ENCODE results near the gene DYNC1LI1.

Gene DYNC1LI1

DNA sequence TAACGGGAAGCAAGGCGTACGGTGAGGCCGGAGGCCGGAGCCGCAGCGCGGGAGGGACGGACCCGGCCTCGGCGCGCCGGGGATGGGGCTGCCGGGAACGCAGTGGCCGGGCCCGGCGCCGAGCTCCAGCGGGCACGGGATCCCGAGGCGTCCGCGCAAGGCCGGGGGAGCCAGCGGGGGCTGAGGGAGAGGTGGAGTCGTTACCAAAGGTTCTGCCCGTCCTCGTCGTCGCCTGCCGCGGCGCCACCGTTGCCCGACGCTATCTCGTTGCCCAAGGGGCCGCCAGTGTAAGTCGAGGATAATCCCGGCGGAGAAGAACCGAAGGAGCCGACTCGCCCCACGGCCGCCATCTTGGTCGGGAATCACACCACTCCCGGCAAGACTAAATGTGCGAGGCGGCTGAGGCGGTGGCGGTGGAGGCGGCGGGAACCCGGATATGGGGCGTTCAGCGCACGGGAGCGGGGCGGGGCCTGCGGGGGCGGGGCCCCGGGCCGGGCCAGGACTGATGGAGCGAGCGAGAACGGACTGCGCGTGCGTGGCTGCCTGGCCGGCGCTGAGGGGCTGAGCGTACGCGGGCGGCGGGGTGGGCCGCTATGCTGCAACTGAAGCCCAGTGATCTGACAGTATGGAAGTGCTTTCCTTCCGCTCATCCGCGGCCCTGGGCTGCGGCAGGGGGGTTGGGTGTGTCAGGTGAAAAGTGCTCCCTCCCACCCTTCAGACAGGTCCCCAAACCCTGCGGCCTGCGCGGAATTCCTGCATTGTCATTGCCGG, at the start of gene DYNC1LI1:
Gene DYNC1LI1 (minus strand): TSS at position 438 of the 771 bp plus-strand sequence. CDS start 88 bp downstream, at position 350.
- DNase-seq = peak; percentile 75

DNA sequence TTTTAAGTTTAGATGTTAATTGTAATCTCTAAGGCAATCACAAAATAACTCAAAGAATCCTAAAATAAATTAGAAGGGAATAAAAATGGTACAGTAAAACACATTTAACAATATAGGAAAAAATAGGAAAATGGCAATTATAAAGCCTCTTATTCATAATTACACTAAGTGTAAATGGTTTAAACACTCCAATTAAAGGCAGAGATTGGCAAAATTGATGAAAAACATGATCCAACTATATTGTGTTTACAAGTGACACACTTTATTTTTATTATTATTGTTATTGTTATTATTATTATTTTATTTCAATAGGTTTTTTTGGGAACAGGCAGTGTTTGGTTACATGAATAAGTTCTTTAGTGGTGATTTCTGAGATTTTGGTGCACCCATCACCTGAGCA, 48.7 kb upstream of the DYNC1LI1 start:
- no peak for DNase-seq

DNA sequence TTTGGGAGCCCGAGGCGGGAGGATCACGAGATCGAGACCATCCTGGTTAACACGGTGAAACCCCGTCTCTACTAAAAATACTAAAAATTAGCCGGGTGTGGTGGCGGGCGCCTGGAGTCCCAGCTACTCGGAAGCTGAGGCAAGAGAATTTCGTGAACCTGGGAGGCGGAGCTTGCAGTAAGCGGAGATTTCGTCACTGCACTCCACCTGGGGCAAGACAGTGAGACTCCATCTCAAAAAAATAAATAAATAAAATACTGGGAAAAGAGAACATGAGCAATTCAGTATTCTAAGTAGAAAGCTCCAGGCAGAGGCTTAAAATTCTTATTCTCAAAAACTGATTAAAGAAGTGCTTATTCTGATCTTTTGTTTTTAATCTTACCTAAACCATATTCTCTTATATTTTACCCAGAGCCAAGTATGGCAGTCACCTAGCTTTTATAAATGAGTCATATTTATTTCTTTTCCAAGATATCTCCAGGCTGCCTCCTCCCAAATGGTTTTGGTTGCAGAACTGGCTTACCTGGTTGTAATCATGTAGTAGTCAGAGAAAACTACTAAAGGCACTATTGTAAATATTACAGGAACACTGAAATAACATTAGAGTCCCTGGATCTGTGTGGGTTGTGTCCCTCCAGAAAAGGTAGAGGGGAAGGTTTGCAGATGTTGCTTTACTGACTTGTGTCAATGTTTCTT, 45.8 kb upstream of the DYNC1LI1 start:
- no peak for DNase-seq

DNA sequence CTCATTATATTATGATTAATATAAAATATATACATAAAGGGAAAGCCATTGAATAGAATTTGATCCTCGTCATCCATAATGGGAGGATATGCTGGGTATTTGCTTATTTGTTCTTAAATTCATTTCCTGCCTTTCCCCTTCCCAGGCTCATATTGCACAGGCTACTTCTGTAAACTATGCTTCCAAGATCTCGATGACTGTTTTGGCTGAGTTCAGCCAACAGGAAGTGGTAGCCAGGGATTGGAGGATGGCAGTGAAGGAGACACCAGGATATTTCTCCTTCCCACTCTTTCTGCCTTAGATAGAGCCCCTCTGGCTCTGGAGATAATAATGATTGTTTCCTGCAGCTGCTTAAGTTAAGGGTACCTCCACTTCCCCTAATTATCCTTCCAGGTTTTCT, 44.3 kb upstream of the DYNC1LI1 start:
- DNase-seq = no peak

DNA sequence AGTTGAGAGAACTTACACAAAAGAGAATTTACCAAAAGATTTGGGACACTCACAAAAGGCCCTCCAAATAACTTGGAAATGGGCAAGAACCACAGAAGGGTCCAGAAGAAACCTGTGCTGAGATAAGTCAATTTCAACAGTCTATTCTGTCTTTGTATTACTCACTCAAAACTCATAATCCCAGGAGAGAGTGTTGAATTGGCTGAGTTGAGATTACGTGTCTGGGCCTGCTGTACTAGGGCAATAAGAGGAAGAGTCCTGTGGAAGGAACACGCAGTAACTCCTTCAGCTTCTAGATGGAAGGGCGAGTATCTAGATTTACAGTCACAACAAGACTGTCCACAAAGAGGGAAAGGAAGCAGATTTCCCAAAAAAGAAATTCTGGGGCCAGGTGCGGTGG, 42.5 kb upstream of the DYNC1LI1 start:
- no peak for DNase-seq

DNA sequence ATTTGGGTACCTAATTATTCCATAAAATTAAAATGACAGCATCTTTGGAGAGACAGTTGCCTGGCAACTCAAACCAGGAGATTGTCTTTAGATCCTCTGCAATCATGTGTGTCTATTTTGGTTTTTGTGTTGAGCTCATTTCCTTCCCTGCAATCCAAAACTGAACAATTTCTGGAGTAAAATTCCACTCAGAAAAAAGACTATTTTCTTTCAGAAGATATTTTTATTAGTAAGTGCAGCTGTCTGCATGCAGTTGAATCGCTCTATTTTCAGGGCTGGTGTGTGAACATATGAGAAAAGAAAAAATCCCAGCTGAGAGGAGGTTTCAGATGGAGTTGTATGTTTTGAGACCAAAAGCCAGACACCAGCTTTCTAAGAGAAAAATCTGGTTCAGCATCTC, 41.9 kb upstream of the DYNC1LI1 start:
- DNase-seq = no peak

DNA sequence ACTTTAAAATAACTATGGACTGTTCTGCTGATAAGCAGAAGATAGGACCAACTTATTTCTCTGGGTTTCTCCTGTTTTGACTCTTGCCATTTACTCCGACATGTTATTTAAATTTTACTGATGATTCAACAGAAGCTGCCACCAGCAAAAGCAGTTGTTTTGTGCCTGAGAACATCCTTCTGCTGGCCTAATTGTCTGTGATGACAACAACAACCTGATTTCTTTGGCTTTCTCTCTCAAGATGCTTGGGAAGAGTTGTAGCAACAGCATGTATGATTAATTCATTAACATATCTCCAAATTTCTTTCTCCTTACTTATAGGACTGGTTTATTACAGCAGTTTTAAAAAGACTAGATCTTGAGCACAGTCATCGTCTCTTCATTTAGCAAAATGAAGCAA, 36.9 kb upstream of the DYNC1LI1 start:
- DNase-seq = no peak

DNA sequence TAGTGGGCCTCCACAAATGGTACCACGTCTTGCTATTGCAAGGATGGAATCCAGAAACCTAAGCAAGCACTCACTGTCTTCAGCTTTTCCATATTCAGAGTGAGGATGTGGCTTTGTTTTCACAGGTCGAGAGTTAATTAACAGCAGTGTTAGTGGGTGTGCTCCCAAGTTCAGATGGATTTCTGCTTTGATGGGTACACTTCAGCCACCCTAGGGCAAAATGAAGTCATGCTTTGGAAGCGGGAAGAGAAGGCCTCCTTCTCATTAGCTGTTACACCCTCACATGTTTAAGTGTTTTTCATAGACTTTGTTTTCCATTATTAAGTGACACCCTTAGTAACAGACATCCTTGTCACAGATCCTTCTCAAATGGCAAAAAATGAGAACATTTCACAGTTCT, 36.3 kb upstream of the DYNC1LI1 start:
- DNase-seq = no peak

DNA sequence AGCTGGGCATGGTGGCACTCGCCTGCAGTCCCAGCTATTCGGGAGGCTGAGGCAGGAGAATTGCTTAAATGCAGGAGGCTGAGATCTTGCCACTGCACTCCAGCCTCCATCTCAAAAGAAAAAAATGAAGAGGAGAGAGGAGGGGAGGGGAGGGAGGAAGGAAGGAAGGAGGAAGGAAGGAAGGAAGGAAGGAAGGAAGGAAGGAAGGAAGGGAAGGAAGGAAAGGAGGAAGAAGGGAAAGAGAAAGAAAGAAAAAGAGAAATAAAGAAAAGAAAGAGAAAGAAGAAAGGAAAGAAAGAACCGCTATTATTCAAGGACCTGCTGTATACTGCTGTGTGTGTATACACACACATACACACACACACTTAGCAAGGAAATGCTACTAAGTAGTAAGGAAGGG, 35.6 kb upstream of the DYNC1LI1 start:
- DNase-seq = no peak

DNA sequence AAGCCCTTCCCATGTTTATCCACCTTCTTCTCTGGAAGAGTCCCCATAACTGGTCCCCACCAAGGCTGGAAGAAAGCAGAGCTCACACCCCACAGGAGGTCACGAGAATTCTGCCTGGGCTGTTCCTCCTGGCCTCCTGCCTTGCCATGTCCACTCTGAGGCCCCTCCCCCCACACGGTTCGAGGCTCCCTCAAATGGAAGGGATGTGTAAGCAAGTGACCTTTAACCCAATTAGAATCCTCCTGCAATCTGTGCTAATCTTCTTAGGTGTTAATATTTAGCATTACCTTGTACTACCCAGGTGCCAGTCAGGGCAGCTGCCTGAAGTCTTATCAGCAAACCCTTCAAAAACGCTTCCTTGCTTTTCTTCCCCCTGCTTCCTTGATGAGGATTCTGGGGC, 32.4 kb upstream of the DYNC1LI1 start:
- DNase-seq = no peak

DNA sequence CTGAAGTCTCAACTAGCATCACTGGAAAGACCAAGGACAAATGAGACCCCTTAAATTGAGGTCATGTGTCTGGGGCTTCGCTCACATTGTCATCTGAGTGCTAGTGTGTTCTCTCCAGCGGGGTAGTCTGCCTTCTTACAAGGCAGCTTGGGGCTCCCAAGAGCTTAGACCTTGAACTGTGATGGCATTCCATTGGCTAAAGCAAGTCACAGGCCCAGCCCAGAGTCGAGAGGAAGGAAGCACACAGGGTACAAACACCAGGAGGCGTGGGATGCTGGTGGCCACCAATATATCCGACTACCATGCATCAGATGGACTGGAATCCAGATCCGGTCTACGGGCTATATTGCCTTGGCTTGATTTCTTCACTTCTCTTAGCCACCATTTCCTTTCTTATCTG, 31.5 kb upstream of the DYNC1LI1 start:
- DNase-seq = no peak

DNA sequence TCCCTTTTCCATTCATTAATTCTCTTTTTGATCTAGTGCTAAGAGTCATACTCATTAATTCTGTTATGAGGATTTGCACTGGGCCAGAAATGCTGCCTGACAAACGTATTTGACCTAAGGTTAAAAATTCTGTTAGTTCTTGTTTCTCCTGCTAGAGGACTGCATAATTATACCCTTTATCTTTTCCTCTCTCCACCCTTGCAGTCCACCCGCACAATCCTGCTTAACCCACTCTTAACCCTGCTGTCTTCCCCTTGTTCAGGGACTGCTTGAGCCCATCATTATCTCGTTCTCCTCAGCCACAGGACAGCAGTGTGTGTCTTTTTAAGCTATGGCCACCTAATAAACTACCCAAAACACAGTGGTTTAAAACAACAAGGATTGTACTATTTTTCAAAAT, 31.1 kb upstream of the DYNC1LI1 start:
- DNase-seq = no peak

DNA sequence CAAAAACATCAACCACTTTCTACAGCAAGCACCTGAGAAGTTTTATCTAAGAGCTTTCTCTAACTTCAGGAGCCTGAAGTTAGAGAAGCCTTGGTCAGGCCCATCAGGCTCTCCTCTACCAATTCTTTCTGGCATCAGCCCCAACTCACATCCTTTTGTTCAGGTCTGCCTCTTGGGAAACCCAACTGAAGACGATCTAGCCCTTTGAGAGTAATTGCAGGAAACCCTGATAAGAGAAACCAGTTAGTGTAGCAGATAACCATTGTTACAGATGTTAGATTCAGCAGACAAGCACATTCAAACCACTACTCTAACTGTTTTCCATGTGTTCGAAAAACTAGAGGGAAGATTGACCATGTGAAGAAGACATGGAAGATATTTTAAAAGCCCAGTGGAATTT, 27.0 kb upstream of the DYNC1LI1 start:
- DNase-seq = no peak

DNA sequence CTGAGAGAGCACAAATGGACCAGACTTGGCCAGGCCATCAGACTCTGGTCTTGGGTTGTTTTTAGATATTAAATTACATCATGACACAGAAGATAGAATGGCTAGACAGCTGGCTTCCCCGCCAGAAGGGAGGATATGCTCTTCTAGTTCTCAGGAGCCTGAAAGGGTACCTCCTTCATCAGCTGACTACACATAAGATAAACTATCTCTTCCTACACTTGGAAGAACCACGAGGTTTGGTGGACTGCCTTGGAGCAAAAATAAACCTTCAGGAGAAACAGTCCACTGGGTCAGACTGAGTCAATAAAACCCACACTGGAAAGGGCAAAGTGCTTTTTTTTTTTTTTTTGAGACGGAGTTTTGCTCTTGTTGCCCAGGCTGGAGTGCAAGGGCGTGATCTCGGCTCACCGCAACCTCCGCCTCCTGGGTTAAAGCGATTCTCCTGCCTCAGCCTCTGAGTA, 26.3 kb upstream of the DYNC1LI1 start:
- DNase-seq = no peak

DNA sequence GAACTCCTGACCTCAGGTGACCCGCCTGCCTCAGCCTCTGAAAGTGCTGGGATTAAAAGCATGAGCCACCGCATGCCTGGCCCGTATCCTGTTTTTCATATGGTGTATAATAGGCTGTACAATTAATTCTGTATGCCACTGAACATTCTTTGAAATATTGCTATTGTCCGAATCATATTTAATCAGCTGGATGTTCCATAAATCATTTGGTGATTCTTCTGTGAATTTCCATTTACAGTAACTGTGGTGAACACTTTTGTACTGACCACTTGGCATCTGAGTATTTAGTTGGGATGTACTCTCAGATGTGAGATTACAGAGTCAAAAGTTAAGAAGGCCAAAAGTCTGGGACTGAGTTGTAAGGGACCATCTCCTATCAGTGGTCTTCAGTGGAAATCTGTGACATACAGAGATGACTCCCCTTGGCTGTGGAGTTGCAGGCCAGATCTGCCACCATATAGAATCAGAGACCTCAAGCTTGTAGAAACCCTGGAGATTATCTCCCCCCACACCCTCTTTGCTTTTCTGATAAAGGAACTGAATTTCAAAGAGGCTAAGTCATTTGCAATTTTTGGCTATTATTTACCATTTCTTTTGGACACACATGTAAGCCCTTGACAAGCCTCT, 25.7 kb upstream of the DYNC1LI1 start:
- DNase-seq = no peak

DNA sequence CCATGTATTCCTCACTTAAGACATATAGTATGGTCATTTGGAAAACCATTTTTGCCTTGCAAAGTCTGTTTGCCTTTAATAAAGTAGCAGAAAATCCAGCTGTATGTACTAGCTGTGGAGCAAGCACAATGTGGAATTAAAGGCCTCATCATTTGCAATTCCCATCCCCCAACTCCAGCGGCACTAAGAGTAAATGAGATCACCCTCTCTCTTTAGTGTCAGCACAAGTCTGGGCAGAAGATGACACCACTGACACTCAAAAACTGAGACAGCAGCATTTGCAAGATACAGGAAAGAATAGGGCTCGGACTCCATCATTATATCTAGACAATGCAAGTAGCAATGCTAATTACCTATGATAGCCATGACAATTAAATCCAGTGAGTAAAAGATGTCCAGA, 24.7 kb upstream of the DYNC1LI1 start:
- no peak for DNase-seq

DNA sequence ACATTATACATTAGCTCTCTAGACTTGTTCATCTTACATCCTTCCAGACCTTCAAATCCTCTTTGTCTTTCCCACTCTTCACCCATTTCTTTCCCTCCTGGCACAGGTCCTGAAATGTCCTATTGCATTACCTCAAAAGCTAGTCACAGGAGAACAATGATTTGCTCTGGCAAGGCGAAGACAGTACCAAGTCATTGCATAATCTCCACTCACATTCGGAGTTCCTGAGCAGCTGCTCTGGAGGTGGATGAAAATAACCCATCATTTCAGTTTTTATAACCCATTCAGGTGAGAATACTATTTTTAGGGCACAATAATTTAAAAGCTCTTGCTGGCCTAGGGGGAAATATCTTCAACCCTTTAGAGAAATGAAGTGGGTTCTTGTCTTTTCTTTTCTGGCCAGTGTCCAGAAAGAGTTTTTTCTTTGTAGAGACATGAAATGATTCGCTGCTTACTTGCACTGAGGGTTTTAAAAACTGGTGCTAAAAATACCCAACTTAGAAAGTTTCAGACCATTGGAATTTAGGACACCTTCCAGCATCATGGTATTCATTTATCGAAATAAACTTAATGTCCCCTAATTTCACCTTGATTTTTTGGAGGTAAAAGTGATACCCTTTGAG, 23.4 kb upstream of the DYNC1LI1 start:
- DNase-seq = no peak

DNA sequence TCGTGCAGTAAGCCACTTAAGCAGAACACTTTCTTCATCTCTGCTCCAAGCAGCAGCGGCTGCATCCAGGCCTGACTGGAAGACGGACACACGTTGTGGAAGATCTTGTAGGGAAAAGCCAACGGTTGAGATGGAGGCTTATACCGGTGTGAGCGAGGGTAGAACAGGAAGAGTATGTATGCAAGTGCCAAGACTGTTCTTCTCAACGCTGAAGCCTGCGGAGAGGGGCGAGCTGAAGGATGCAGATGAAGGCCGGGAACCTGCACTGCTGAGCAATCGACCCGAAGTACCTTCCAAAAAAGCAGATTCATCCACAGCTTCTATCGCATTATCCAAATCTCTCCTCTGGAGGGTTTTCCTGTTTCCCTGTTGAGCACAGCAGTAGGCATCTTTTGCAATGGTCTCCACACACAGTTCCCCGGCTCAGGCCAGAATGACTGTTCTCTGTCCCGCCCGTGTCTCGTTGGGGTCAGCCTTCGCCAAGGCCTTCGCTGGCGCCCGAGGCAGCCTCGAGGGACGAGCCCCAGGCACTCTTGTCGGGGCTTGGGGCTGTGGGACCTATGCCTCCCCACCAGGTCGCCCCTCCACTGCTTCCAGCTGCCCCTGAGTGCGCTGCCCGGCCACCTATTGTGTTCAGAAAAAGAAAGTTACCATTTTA, 22.2 kb upstream of the DYNC1LI1 start:
- no peak for DNase-seq

DNA sequence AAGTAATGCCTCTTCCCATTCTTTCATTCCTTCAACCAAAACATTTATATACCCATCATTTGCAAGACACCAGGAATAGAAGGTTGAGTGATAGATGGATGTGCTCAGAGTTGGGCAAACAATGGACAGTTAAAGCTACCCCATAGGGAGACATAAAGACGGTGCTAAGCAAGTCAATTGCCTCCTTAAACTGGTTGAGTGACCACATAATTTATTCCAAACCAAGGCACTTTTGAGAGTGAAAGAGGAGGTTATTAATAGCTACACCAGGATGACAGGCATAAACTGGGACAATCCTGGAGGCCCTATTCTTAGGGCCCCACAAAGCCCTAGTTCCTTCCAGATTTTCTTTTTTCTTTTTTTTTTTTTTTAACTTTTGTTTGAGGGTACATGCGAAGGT, 21.4 kb upstream of the DYNC1LI1 start:
- no peak for DNase-seq

DNA sequence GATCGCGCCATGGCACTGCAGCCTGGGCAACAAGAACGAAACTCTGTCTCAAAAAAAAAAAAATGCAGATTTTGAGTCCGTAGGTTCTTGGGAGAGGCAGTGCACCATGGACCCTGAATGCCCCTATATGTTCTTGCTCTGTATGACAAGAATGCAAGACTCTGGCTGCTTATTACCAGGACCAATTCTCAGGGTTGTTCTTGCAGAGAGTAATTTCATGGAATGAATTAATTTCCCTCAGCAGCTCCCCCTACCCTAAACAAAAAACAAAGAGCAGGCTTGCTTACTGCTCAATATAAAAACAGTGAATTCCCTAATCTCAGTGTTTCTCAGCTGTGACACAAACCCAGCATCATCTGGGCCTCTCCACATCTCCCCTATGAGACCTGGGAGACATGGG, 20.5 kb upstream of the DYNC1LI1 start:
- DNase-seq = no peak

DNA sequence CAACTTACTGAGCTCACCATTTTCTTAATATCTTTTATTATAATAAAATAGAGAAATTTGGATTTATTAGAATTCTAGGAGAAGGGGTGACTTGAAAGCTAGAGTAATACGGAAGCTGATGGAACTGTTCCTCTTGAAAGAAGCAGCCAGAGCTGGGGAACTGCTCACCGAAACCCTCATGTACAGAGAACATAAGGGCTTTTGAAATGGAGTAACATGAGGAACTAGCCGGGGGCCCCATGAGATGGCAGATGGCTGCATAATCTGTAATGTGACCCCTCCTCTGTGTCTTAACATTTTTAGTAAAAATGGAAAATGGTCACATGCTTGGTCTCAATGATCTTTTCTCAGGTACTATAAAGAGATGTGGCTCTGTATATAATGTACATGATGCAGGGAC, 15.7 kb upstream of the DYNC1LI1 start:
- DNase-seq = no peak

DNA sequence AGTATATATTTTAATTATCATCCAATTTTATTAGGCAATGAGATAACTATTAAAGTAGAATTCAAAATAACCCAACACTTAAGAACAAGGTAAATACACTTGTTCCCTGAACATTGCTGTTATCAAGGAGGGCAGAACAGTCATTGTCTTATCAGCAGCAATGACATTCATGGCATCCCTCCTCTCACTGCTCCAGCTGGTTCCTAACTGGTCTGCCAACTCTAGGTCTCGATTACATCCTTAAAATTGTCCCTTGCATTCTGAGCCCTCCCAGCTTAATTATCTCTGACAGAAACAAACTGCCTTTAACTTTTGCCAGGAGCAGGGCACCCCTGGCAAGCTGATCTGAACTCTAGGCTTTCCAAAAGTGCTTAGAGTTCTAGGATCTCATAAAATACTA, 14.0 kb upstream of the DYNC1LI1 start:
- no peak for DNase-seq

DNA sequence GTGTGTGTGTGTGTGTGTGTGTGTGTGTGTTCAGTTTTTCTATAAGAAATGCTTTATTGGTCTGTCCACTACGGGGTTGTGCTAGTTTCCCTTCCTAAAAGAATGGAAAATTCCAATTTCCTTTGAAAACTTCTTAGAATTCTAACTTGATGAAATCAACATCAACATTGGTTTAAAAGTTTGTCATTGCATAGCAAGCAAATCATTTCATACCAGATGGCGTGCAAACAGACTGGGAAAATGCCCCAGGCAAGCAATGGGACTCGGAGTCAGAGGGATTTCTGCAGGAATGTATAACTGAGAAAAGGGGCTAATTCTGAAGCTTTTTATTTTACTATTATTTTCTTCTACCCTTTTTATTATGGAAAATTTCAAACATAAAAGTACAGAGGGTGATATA, 13.1 kb upstream of the DYNC1LI1 start:
- DNase-seq = no peak

Data from COR-L47 (cell line).